Glutamatergic neuron (in vitro differentiated cells): ENCODE results near the gene SLC35G2. TPM values are rescaled to one million over a fixed set of nuclear protein-coding genes. Genes with fewer than 3 reads are reported as not detected.

Experiments
- DNase-seq: peaks from one replicate; pipeline ENCODE4 v3.0.0; 2022
- H3K27ac Mint-ChIP-seq: one replicate; pipeline ENCODE4 v1.8.0; 2020; ENCODE audit warnings: mild to moderate bottlenecking, mixed read lengths, inconsistent platforms; ENCODE audit not compliant: unreplicated experiment
- H3K27me3 Mint-ChIP-seq: one replicate; pipeline ENCODE4 v1.8.0; 2020; ENCODE audit warnings: mild to moderate bottlenecking, moderate library complexity, mixed read lengths, inconsistent platforms; ENCODE audit not compliant: unreplicated experiment
- H3K36me3 Mint-ChIP-seq: one replicate; pipeline ENCODE4 v1.8.0; 2020; ENCODE audit warnings: mild to moderate bottlenecking, mixed read lengths, inconsistent platforms; ENCODE audit not compliant: unreplicated experiment
- H3K4me1 Mint-ChIP-seq: one replicate; pipeline ENCODE4 v1.8.0; 2020; ENCODE audit warnings: mild to moderate bottlenecking, low read depth, mixed read lengths, inconsistent platforms; ENCODE audit not compliant: unreplicated experiment
- H3K4me3 Mint-ChIP-seq: one replicate; pipeline ENCODE4 v1.8.0; 2020; ENCODE audit warnings: mild to moderate bottlenecking, mixed read lengths, inconsistent platforms; ENCODE audit not compliant: unreplicated experiment
- H3K9me3 Mint-ChIP-seq: one replicate; pipeline ENCODE4 v1.8.0; 2020; ENCODE audit warnings: mild to moderate bottlenecking, moderate library complexity, mixed read lengths, inconsistent platforms; ENCODE audit not compliant: unreplicated experiment
- total RNA-seq: library from RNA; stranded (reverse); fragmentation: NEBNext Ultra II Directional; extraction: Animal tissue kit (Norgen Biotek cat#: 25700); gene quantifications from one replicate; pipeline ENCODE4 v1.2.1, GENCODE V29; 2021; ENCODE audit not compliant: unreplicated experiment
- TF ChIP-seq, protein P1 (sequence below): fragments of 200-600 bp; sonication (generic); IDR thresholded peaks from one replicate; pipeline ENCODE4 v1.5.0; 2021; ENCODE audit not compliant: partially characterized antibody, unreplicated experiment

The SLC35G2 gene
- total RNA-seq, 1 donor from 2014 or later, result 22.6 TPM

DNA sequence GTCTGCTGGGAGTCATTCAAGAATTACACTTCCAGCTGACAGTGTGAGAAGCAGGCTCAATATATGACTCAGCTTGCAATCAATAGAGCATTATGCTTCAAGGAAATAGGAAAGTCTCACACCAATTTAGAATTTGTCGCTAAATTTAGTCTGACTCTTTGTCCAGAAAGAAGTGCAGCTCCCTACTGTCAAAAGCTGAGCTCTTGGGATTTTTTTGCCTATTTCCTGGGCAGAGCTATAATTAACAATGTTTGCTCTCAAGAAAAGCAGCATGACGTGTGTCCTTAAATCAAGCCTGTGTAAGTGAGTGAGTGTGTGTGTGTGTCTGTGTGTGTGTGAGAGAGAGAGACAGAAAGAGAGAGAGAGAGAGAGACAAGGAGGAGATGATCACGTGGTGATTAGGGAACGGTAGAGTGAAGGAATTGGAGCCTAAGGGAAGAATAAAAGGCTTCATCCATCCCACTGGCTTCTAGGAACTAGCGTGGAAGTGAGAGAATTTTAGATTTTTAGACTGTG, 16.4 kb upstream of the SLC35G2 start:
- TF ChIP-seq, protein P1, sequence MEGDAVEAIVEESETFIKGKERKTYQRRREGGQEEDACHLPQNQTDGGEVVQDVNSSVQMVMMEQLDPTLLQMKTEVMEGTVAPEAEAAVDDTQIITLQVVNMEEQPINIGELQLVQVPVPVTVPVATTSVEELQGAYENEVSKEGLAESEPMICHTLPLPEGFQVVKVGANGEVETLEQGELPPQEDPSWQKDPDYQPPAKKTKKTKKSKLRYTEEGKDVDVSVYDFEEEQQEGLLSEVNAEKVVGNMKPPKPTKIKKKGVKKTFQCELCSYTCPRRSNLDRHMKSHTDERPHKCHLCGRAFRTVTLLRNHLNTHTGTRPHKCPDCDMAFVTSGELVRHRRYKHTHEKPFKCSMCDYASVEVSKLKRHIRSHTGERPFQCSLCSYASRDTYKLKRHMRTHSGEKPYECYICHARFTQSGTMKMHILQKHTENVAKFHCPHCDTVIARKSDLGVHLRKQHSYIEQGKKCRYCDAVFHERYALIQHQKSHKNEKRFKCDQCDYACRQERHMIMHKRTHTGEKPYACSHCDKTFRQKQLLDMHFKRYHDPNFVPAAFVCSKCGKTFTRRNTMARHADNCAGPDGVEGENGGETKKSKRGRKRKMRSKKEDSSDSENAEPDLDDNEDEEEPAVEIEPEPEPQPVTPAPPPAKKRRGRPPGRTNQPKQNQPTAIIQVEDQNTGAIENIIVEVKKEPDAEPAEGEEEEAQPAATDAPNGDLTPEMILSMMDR, result no peak
- H3K36me3 Mint-ChIP-seq, result no peaks in the 10 kb centered on the region
- peaks cover 7% of the 10 kb centered on the region for H3K27me3 Mint-ChIP-seq
- peaks cover 4% of the 10 kb centered on the region for H3K9me3 Mint-ChIP-seq
- H3K4me1 Mint-ChIP-seq, result peaks cover 13% of the 10 kb centered on the region
- H3K4me3 Mint-ChIP-seq, result peak overlapping the region; percentile 66
- no peak for DNase-seq
- H3K27ac Mint-ChIP-seq, result peak overlapping the region; percentile 92

DNA sequence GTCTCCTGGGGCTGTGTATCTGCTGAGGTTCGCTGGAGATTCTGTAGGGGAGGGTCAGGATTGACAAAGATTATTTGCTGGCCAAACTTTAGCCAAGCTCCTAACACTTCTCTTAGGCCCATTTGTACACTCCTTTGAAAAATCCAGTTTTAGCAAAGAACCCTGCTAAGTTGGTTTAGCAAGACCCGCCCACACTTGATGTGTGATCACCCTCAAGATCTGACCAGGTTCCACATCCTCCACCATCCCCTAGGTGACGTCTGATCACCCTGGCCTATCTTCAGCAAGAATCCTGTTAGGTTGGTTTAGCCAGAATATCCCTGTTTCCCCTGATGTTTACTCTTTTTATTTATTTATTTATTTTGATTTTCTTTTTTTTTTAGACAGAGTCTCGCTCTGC, 14.8 kb upstream of the SLC35G2 start:
- no peak overlapping the region for H3K4me3 Mint-ChIP-seq
- TF ChIP-seq, protein P1, result no peak
- DNase-seq, result no peak
- H3K27me3 Mint-ChIP-seq, result peaks cover 6% of the 10 kb centered on the region
- H3K9me3 Mint-ChIP-seq, result peaks cover 4% of the 10 kb centered on the region
- no peak overlapping the region for H3K27ac Mint-ChIP-seq
- peaks cover 13% of the 10 kb centered on the region for H3K4me1 Mint-ChIP-seq
- no peaks in the 10 kb centered on the region for H3K36me3 Mint-ChIP-seq

DNA sequence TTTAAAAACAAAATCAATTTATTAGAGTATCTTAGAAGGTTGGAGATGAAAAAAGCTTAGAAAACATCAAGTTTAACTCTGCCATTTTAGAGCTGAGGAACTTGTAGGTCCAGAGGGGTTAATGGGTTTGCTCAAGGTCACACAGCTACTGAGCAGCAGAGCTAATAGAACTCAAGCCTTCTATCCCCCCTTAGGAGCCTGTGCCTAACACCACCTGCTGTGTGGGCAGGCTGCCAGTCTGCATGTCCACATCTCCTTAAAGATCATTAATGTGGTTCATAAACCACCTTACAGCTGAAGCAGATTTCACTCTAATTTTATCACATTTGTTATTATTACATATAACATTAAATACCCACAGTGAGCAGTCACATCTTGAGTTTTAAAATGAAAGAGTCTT, 14.1 kb upstream of the SLC35G2 start:
- H3K36me3 Mint-ChIP-seq, result no peaks in the 10 kb centered on the region
- no peak for DNase-seq
- TF ChIP-seq, protein P1, result no peak
- H3K4me1 Mint-ChIP-seq, result peaks cover 13% of the 10 kb centered on the region
- peaks cover 6% of the 10 kb centered on the region for H3K27me3 Mint-ChIP-seq
- H3K9me3 Mint-ChIP-seq, result peaks cover 4% of the 10 kb centered on the region
- no peak overlapping the region for H3K4me3 Mint-ChIP-seq
- no peak overlapping the region for H3K27ac Mint-ChIP-seq

DNA sequence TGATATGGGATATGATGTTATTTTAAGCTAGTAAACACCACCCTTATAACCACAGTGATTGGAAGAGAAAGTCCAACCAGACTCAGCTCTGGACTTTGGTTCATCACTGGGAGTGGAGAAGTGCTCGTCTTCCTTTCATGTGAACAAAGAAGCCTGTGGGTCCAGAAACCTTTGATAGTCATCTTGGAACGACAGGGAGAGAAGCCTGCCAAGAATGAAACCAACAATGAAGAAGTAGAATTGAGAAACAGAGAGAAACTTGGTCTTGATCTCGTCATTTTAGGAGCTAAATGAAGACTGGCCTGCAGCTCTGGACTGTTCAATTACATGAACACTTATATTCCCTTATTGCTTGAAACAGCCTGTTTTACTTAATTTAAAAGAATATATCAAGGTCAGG, 13.1 kb upstream of the SLC35G2 start:
- Mint-ChIP-seq H3K9me3 (peaks cover 4% of the 10 kb centered on the region), H3K36me3 (no peaks in the 10 kb centered on the region), H3K27me3 (peaks cover 6% of the 10 kb centered on the region), H3K4me3 (no peak overlapping the region), H3K27ac (no peak overlapping the region), H3K4me1 (peaks cover 13% of the 10 kb centered on the region)
- TF ChIP-seq, protein P1, result no peak
- DNase-seq, result no peak

DNA sequence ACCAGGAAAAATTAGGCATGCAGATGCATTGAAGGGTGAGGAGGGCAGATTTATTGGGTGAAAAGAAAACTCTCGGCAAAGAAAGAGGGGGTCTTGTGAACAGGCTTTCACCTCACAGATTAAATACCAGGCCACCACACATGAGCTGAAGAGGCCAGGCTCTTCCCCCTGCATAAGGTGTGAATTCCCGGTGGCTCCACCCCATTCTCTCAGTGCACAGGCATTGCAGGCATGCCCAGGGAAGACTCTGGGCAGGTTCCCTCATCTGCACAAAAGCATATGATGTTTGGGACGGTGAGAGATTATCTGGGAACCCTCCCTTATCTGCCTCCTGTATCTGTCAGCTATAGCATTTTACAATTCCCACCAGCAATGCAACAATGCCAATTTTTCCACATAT, 7.2 kb upstream of the SLC35G2 start:
- peaks cover 2% of the 10 kb centered on the region for H3K27me3 Mint-ChIP-seq
- H3K36me3 Mint-ChIP-seq, result no peaks in the 10 kb centered on the region
- H3K4me1 Mint-ChIP-seq, result no peaks in the 10 kb centered on the region
- DNase-seq, result no peak
- TF ChIP-seq, protein P1, result no peak
- peaks cover 1% of the 10 kb centered on the region for H3K9me3 Mint-ChIP-seq
- no peak overlapping the region for H3K4me3 Mint-ChIP-seq
- H3K27ac Mint-ChIP-seq, result no peak overlapping the region
